DND-41 (cell line): ENCODE results near the gene SOX18.

ENCODE experiments used
- EZH2 ChIP-seq: IDR thresholded peaks from 3 replicates; pipeline ENCODE4 v1.6.1; 2012; ENCODE audit warnings: borderline replicate concordance, low read depth, mild to moderate bottlenecking, moderate library complexity, low read length, inconsistent platforms; ENCODE audit not compliant: severe bottlenecking
- TF ChIP-seq, protein P1 (sequence below): IDR thresholded peaks from 2 replicates; pipeline ENCODE4 v1.5.1; 2012; ENCODE audit warnings: borderline replicate concordance, low read length, moderate library complexity, mild to moderate bottlenecking; ENCODE audit not compliant: poor library complexity, severe bottlenecking; ENCODE audit errors: extremely low read depth

DNA sequence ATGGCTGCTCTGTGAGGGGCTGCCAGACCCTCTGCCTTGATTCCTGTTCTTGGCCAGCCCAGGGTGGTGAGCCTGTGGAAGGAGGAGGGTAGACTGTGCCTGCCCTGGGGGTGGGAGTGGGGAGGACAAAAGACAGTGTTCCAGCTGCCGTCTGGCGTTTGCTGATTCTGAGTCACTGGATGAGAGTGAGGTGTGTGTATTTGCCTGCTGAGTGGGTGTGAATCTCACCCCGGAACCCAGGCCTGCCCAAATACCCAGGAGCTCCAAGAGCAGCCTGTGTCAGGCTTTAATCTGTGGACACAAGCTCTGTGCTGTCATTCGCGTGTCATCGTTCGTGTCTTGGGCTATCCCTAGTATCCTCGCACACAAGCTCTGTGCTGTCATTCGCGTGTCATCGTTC, 37.4 kb upstream of the SOX18 start:
- TF ChIP-seq, protein P1, sequence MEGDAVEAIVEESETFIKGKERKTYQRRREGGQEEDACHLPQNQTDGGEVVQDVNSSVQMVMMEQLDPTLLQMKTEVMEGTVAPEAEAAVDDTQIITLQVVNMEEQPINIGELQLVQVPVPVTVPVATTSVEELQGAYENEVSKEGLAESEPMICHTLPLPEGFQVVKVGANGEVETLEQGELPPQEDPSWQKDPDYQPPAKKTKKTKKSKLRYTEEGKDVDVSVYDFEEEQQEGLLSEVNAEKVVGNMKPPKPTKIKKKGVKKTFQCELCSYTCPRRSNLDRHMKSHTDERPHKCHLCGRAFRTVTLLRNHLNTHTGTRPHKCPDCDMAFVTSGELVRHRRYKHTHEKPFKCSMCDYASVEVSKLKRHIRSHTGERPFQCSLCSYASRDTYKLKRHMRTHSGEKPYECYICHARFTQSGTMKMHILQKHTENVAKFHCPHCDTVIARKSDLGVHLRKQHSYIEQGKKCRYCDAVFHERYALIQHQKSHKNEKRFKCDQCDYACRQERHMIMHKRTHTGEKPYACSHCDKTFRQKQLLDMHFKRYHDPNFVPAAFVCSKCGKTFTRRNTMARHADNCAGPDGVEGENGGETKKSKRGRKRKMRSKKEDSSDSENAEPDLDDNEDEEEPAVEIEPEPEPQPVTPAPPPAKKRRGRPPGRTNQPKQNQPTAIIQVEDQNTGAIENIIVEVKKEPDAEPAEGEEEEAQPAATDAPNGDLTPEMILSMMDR = no peak
- TF ChIP-seq EZH2 = no peak
